Activated CD4-positive, alpha-beta T cell treated with anti-CD3 and anti-CD28 coated beads for 1 hour (primary cell): ENCODE data around the gene TRIM49D2.
"Not testable (repeated sequence)": the region's sequence is repeated elsewhere in the genome, so short reads cannot be mapped to it uniquely, and the experiment has no call there.

Experiments used
- DNase-seq: peaks from one replicate; pipeline ENCODE4 v3.0.0-alpha.2; 2020

TRIM49D2 gene, protein sequence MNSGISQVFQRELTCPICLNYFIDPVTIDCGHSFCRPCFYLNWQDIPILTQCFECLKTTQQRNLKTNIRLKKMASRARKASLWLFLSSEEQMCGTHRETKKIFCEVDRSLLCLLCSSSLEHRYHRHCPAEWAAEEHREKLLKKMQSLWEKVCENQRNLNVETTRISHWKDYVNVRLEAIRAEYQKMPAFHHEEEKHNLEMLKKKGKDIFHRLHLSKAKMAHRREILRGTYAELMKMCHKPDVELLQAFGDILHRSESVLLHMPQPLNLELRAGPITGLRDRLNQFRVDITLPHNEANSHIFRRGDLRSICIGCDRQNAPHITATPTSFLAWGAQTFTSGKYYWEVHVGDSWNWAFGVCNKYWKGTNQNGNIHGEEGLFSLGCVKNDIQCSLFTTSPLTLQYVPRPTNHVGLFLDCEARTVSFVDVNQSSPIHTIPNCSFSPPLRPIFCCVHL

DNA sequence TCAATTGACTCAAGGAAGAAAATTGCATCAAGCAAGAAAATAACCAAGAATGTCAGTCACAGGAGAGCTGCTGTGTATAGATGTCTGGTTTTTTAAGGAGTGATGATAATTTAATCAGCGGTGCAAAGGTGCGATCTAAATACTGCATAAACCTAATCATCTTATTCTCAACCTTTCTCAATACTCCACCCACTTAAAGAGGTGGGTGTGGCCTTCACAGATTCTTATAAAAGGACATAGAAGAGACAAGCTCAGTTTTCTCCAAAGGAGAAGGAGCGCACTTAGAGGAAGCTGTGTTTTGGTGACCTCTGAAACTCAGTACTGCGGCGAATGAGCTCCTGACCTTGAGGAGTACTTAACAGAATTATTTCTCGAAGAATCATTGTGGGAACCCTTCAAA lies at the start of gene TRIM49D2:
Gene TRIM49D2 (plus strand): TSS at position 301 of the 400 bp plus-strand sequence. CDS start 2,698 bp downstream, outside the sequence.
- not testable (repeated sequence) for DNase-seq

DNA sequence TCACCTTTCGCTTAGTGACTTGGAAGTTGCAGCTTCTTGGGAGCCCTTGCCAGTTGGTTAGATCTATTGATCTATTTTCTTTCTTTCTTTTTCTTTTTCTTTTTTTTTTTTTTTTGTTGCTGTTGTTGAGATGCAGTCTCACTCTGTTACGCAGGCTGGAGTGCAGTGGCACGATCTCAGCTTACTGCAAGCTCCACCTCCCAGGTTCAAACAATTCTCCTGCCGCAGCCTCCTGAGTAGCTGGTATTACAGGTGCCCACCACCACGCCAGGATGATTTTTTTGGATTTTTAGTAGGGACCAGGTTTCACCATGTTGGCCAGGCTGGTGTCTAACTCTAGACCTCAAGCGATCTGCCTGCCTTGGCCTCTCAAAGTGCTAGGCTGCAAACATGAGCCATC lies 46.4 kb upstream of the TRIM49D2 start:
- DNase-seq = not testable (repeated sequence)

DNA sequence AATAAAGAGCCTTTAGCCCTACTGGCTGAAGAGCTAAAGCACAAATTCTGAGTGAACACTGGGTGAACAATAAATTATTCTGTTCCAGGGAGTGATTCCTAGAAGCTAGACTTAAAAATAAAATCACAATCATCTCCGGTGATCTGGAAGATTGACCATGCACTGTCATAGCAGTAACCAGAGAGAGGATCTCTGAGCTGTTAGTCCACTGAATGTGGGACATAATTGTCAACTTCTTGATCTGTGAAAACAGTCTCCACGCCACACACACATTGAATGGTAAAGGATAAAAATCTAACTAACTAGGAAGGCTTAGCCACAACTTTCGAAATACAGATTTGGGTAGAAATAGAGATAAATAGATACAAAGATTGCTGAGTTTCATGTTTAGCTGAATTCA lies 30.6 kb upstream of the TRIM49D2 start:
- DNase-seq = not testable (repeated sequence)

DNA sequence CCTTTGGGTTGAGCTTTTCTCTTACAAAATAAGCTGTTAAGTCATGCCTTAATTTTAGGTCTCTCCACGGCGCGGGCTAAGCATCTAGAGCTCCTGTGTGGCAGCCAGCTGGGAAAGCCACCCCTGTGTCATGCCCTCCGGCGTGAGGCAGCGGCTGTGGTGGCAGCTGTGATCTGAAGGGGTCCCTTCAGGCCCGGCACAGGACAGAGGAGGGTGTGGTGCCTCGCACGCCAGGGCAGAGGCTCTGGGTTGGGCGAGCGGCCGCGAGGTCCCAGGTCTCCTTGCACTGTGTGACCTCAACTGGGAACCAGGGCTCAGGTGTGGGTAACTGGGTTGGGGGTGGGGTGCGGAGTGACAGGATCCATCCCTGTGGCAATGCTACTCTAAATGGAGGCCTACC lies 23.1 kb upstream of the TRIM49D2 start:
- not testable (repeated sequence) for DNase-seq

DNA sequence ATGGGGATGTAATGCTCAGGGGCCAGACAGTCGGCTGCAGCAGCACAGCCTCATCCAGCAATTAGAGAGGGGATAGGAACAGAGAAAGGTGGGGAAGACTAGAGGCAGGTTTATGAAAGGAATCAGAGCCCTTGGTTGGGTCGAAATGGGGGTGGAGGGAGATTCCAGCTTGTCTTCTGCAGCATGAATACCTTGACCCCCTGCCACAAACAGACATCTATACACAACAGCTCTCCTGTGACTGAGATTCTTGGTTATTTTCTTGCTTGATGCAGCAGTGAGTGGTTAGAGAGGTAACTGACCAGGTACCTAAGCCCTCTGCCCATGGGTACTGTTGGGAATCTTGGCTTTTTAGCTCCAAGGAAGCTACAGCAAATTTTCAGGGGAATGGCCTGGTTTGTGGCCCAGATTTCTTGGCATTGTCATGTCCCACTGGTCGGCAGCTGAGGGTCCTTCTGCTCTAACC lies 1.6 kb upstream of the TRIM49D2 start, which contains the start of gene TRIM49D1:
Gene TRIM49D1 (minus strand): TSS at position 51 of the 466 bp plus-strand sequence. CDS start 4,535 bp downstream, outside the sequence.
- no peak for DNase-seq

DNA sequence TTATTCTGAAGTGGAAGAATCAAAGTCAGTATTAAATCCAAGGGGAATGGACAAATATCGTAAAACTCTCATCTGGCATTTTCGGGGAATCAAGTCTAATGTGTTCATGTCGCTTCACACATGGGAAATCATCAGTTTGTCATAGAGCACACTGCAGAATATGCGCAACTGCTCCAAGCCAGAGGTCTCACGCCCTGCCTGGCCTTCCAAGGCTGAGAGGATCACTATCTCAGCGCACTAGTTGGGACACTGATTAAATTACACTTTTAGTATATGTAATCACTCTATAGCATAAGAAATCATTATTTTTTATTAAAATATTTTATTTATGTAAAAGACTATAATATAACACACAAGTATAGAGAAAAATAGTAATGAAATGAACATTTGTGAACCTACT lies 37.0 kb downstream of the TRIM49D2 start:
- not testable (repeated sequence) for DNase-seq

DNA sequence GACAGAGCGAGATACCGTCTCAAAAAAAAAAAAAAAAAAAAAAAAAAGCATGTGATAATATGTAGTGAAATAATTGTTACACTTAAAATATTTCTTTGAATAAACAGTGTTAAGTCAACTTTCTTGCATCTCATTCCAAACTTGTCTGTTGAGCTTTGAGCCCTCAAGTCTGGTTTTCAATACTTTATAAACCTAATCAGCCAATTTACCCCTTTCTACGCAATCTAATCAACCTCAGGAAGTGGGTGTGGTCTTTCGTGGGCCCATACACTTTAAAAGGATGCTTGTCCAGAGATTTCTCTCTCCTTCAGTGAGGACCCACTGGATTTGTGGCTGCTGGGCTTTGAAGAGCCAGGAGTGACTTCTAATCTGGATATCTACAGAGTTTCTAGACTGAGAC lies 41.9 kb downstream of the TRIM49D2 start, which contains the start of gene TRIM64:
Gene TRIM64 (plus strand): TSS at position 301 of the 400 bp plus-strand sequence. CDS start 2,467 bp downstream, outside the sequence.
- DNase-seq = not testable (repeated sequence)
